Measurements from ENCODE around the gene SLC25A12.

- TF ChIP-seq CTCF (IDR thresholded peaks at IDR 0.05; ENCODE audit: low read depth, low read length), result no peak
- TF ChIP-seq EZH2phosphoT487 (IDR thresholded peaks at IDR 0.05; ENCODE audit: low read depth), result no peak
Measured at GRCh38 chr2:171747371-171747770, 146.7 kb downstream of the SLC25A12 start.

Data from OCI-LY3 (cell line).